Glomerular visceral epithelial cell (primary cell): ENCODE data around the gene EWSR1.
"Not testable (repeated sequence)": the region's sequence is repeated elsewhere in the genome, so short reads cannot be mapped to it uniquely, and the experiment has no call there.

Experiments used
- DNase-seq: peaks from one replicate; pipeline ENCODE4 v3.0.0-alpha.2; 2016; ENCODE audit errors: extremely low spot score

Gene EWSR1

GRCh38 chr22:29336751-29337490 is 68.9 kb downstream of the EWSR1 start:
- no peak for DNase-seq

- DNase-seq, result no peak
Observed at GRCh38 chr22:29337631-29338284, 69.7 kb downstream of the EWSR1 start.

GRCh38 chr22:29338398-29338797 is 70.3 kb downstream of the EWSR1 start:
- DNase-seq, result no peak

- DNase-seq, result no peak
Observed at GRCh38 chr22:29339381-29340235, 71.5 kb downstream of the EWSR1 start.

GRCh38 chr22:29340566-29340965 is 72.5 kb downstream of the EWSR1 start:
- no peak for DNase-seq

- no peak for DNase-seq
Observed at GRCh38 chr22:29341056-29341848, 73.2 kb downstream of the EWSR1 start.

GRCh38 chr22:29341849-29342127 is 73.7 kb downstream of the EWSR1 start:
- no peak for DNase-seq

GRCh38 chr22:29342177-29342576 is 74.1 kb downstream of the EWSR1 start:
- no peak for DNase-seq

GRCh38 chr22:29342577-29343312 is 74.7 kb downstream of the EWSR1 start:
- no peak for DNase-seq

- peak; percentile 40 for DNase-seq
Observed at GRCh38 chr22:29343313-29343805, 75.3 kb downstream of the EWSR1 start.

- peak; percentile 95 for DNase-seq
Observed at GRCh38 chr22:29344137-29344536, 76.1 kb downstream of the EWSR1 start.

- DNase-seq, result not testable (repeated sequence)
Observed at GRCh38 chr22:29344889-29345288, 76.8 kb downstream of the EWSR1 start.

- DNase-seq, result no peak
Observed at GRCh38 chr22:29345932-29346331, 77.9 kb downstream of the EWSR1 start.

GRCh38 chr22:29346659-29347058 is 78.6 kb downstream of the EWSR1 start:
- no peak for DNase-seq

- no peak for DNase-seq
Observed at GRCh38 chr22:29348041-29348440, 80.0 kb downstream of the EWSR1 start.

- DNase-seq, result no peak
Observed at GRCh38 chr22:29348956-29349355, 80.9 kb downstream of the EWSR1 start.
